NB4 (cell line): ENCODE data around the gene NTM.

Experiments used
- DNase-seq: peaks from one replicate; pipeline ENCODE4 v3.0.0; 2010; ENCODE audit warnings: low read depth
- H3K4me3 ChIP-seq: one replicate; pipeline ENCODE4 v1.5.1; 2011; ENCODE audit warnings: mild to moderate bottlenecking, low read depth, low read length, moderate library complexity
- MAX ChIP-seq: IDR thresholded peaks from 2 replicates; pipeline ENCODE4 v1.6.1; 2011; ENCODE audit warnings: low read depth, low read length
- MYC ChIP-seq: IDR thresholded peaks from 2 replicates; pipeline ENCODE4 v1.6.1; 2011; ENCODE audit warnings: low read depth, low read length
- POLR2A ChIP-seq: IDR thresholded peaks from 2 replicates; pipeline ENCODE4 v1.6.1; 2011; ENCODE audit warnings: mild to moderate bottlenecking; ENCODE audit not compliant: insufficient read length; ENCODE audit errors: extremely low read depth
- TF ChIP-seq, protein P1 (sequence below): IDR thresholded peaks from one replicate; pipeline ENCODE4 v1.5.1; 2012; ENCODE audit warnings: low read depth, low read length

The NTM gene

GRCh38 chr11:131713529-131714134 lies 343.2 kb downstream of the NTM start:
- DNase-seq: no peak
- TF ChIP-seq MYC: no peak
- no peak for TF ChIP-seq POLR2A
- TF ChIP-seq, protein P1, sequence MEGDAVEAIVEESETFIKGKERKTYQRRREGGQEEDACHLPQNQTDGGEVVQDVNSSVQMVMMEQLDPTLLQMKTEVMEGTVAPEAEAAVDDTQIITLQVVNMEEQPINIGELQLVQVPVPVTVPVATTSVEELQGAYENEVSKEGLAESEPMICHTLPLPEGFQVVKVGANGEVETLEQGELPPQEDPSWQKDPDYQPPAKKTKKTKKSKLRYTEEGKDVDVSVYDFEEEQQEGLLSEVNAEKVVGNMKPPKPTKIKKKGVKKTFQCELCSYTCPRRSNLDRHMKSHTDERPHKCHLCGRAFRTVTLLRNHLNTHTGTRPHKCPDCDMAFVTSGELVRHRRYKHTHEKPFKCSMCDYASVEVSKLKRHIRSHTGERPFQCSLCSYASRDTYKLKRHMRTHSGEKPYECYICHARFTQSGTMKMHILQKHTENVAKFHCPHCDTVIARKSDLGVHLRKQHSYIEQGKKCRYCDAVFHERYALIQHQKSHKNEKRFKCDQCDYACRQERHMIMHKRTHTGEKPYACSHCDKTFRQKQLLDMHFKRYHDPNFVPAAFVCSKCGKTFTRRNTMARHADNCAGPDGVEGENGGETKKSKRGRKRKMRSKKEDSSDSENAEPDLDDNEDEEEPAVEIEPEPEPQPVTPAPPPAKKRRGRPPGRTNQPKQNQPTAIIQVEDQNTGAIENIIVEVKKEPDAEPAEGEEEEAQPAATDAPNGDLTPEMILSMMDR: no peak
- no peak for TF ChIP-seq MAX
- H3K4me3 ChIP-seq: no peak overlapping the region

DNA sequence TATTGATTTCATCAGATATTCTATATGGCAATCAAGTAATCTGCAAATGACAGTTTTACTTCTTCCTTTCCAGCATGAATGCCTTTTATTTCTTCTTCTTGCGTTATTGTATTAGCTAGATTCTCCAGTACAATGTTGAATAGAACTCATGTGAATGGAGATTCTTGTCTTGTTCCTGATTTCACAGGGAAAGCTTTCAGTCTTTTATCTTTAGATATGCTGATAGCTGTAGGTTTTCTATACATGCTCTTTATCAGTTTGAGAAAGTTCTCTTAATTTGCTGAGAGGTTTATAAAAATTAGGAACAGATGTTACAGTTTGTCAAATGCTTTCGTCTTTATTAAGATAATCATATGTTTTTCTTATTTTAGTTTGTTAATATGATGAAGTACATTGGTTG lies 347.2 kb downstream of the NTM start:
- DNase-seq: no peak
- H3K4me3 ChIP-seq: no peak overlapping the region
- TF ChIP-seq MAX (no peak), MYC (no peak), POLR2A (no peak)
- TF ChIP-seq, protein P1: no peak

DNA sequence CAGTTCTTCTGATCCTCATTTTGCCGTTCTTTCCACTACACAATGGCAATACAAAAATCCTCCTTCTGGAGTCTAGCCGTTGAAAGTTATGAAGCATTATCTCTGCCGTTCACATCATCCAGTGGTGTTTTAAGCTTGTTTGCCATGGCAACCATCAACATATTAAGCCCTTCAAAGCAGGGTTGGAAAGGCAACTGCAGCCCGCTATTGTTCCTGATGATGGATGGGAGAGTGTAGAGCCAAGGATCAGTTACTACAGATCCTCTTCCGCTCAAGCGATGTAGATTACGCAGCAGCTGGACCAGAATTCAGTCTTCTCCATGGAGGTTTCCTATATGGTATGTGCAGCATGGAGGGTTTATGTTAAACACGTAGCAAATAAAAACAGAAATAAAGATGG lies 352.7 kb downstream of the NTM start:
- H3K4me3 ChIP-seq: no peak overlapping the region
- DNase-seq: no peak
- no peak for TF ChIP-seq MYC
- TF ChIP-seq, protein P1: no peak
- TF ChIP-seq MAX: no peak
- no peak for TF ChIP-seq POLR2A

DNA sequence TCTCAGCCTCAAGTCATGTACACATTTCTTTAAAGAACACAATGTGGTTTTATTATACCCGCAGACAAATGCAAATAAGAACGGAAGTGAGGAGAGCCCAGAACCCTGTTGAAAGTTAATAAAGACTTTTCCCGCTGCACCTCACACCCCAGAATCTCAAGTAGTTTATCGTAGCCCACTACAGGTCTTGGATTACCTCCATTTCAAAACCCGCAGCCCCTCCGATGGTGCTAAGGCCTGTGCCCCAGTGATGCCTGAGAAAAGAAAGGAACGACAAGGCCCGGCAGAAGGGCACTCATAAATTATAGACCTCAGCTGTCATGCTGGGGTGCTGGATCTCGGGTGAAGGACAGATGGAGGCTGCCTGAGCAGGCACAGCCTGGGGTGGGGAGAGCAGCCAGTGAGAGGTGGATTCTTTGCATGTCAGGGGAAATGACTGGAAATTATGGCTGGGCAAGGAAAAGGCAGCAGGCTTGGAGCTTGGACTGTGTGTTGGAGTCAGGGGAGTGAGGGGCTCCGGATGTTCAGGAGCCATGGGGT lies 354.1 kb downstream of the NTM start:
- no peak overlapping the region for H3K4me3 ChIP-seq
- DNase-seq: no peak
- TF ChIP-seq MAX (no peak), POLR2A (no peak), MYC (no peak)
- TF ChIP-seq, protein P1: no peak

- TF ChIP-seq MAX: no peak
- no peak for TF ChIP-seq POLR2A
- TF ChIP-seq, protein P1: no peak
- TF ChIP-seq MYC: no peak
- H3K4me3 ChIP-seq: no peak overlapping the region
- no peak for DNase-seq
Observed at GRCh38 chr11:131734871-131735270, 364.5 kb downstream of the NTM start.
